Stimulated activated CD4-positive, alpha-beta T cell treated with anti-CD3 and anti-CD28 coated beads, Interleukin-4, amount 100 ng/mL, for 1 hour (primary cell): ENCODE measurements around the gene MEIOSIN.

Source experiments
- DNase-seq: peaks from one replicate; pipeline ENCODE4 v3.0.0-alpha.2; 2020

MEIOSIN gene

DNA sequence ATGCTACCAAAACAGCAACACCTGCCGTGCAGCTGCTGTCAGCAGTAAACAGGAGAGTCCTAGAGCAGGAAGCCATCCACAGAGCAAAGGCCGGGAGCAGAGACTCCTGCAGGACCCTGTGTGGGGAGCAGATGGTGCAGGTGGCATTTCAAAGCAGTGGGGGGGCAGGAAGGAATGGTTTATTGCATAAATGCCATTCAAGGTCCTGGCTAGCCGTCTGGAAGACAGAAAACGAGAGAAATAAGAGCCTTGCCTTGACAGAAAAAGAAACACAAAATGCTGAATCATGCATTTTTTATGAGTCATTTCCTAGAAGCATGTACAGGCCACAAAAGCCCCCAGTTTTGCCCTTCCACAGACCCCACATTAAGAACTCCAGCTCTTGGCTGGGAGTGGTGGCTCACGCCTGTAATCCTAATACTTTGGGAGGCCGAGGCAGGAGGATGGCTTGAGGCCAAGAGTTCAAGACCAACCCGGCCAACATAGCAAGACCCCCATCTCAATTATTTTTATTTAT is 76.5 kb downstream of the MEIOSIN start:
- no peak for DNase-seq

DNA sequence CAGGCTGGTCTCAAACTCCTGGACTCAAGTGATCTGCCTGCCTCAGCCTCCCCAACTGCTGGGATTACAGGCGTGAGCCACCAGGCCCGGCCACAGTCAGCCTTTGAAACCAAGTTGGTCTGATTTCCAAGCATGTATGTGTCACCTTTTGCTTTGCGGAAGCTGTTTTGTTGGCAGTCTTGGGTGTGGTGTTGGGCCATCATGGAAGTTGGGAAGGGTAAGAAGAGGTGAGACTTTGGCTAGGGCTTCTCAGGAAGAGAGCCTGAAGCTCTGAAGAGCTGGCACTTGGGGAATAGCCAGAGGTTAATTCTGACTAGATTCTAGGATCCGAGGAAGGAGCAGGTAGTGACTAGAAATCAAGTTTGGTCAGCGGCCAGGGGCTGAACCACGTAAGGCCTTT is 79.1 kb downstream of the MEIOSIN start:
- DNase-seq, result no peak
